PC-3 (cell line): ENCODE results near the gene DNMT3L. TPM values are rescaled to one million over a fixed set of nuclear protein-coding genes. Genes with fewer than 3 reads are reported as not detected.

ENCODE experiments used
- ATAC-seq: fragments of 200-7000 bp; cut with Tn5 transposase; 2 replicates; pipeline ENCODE4 v1.9.1; 2020; ENCODE audit warnings: mild to moderate bottlenecking, moderate library complexity
- BruUV-seq: library from RNA; stranded (reverse); fragments of 400-500 nt; replicated peaks from 2 replicates; lab custom pipeline; 2021; lab: Mats Ljungman, UMichigan
- CTCF ChIA-PET: fragments of 300-600 bp; sonication (Branson Sonifier 250); formaldehyde crosslinking; loops from one replicate; lab custom pipeline; 2022; ENCODE audit warnings: antibody characterized with exemption; lab: Charles Lee
- POLR2A ChIA-PET: fragments of 300-600 bp; sonication (Branson Sonifier 250); formaldehyde crosslinking; loops from one replicate; lab custom pipeline; 2022; ENCODE audit warnings: antibody characterized with exemption; ENCODE audit not compliant: unreplicated experiment; lab: Charles Lee
- DNase-seq: peaks from one replicate; pipeline ENCODE4 v3.0.0-alpha.2; 2015
- H2AFZ ChIP-seq: fragments of 300-600 bp; sonication (generic); 2 replicates; pipeline ENCODE4 v1.6.0; 2016; ENCODE audit warnings: antibody characterized with exemption, low read length
- H3F3A ChIP-seq: fragments of 300-600 bp; sonication (generic); one replicate; pipeline ENCODE4 v1.6.0; 2017; ENCODE audit warnings: antibody characterized with exemption, low read length, control low read depth, mild to moderate bottlenecking; ENCODE audit not compliant: unreplicated experiment
- H3K27ac ChIP-seq: fragments of 300-600 bp; sonication (generic); 2 replicates; pipeline ENCODE4 v1.5.1; 2016; ENCODE audit warnings: mild to moderate bottlenecking, low read length
- H3K27me3 ChIP-seq: fragments of 300-600 bp; sonication (generic); 2 replicates; pipeline ENCODE4 v1.6.1; 2016; ENCODE audit warnings: low read length, mixed read lengths
- H3K36me3 ChIP-seq: fragments of 300-600 bp; sonication (generic); 2 replicates; pipeline ENCODE4 v1.6.1; 2016; ENCODE audit warnings: low read depth, mixed run types, low read length, mixed read lengths
- H3K4me1 ChIP-seq: fragments of 300-600 bp; sonication (generic); 2 replicates; pipeline ENCODE4 v1.5.1; 2016; ENCODE audit warnings: low read length; ENCODE audit not compliant: insufficient read depth
- H3K4me2 ChIP-seq: fragments of 300-600 bp; sonication (generic); 2 replicates; pipeline ENCODE4 v1.6.0; 2016; ENCODE audit warnings: low read length
- H3K4me3 ChIP-seq: fragments of 300-600 bp; sonication (generic); 2 replicates; pipeline ENCODE4 v1.5.1; 2016; ENCODE audit warnings: mild to moderate bottlenecking, low read length, mixed read lengths
- H3K79me2 ChIP-seq: fragments of 300-600 bp; sonication (generic); 2 replicates; pipeline ENCODE4 v1.6.1; 2017; ENCODE audit warnings: low read length, mixed read lengths
- H3K9ac ChIP-seq: fragments of 300-600 bp; sonication (generic); 2 replicates; pipeline ENCODE4 v1.6.0; 2016; ENCODE audit warnings: mild to moderate bottlenecking, low read length
- H3K9me2 ChIP-seq: fragments of 300-600 bp; sonication (generic); replicated peaks from 2 replicates; pipeline ENCODE4 v1.6.1; 2016; ENCODE audit warnings: mixed run types, low read length, mixed read lengths
- H3K9me3 ChIP-seq: fragments of 300-600 bp; sonication (generic); 2 replicates; pipeline ENCODE4 v1.6.1; 2016; ENCODE audit warnings: low read length, mixed read lengths
- H4K20me1 ChIP-seq: fragments of 300-600 bp; sonication (generic); 2 replicates; pipeline ENCODE4 v1.6.1; 2016; ENCODE audit warnings: low read length, mixed read lengths
- CTCF ChIP-seq: fragments of 300-600 bp; sonication (generic); conservative IDR thresholded peaks from 2 replicates; pipeline ENCODE4 v1.5.1; 2017; ENCODE audit warnings: antibody characterized with exemption, low read depth, mild to moderate bottlenecking, low read length
- EZH2 ChIP-seq: fragments of 300-600 bp; sonication (generic); IDR thresholded peaks from one replicate; pipeline ENCODE4 v1.6.1; 2017; ENCODE audit warnings: antibody characterized with exemption, mild to moderate bottlenecking, low read length; ENCODE audit not compliant: unreplicated experiment
- EZH2phosphoT487 ChIP-seq: fragments of 300-600 bp; sonication (generic); IDR thresholded peaks from 2 replicates; pipeline ENCODE4 v1.6.1; 2018; ENCODE audit warnings: mild to moderate bottlenecking, antibody characterized with exemption, low read length, borderline replicate concordance
- intact Hi-C: fragments of 100-400 bp; cut with micrococcal nuclease; formaldehyde crosslinking; loops from 2 replicates; pipeline ENCODE4 v1.9.0; 2023
- total RNA-seq: library from RNA; depleted of rRNA; stranded (reverse); fragments of >200 nt; gene quantifications from 2 replicates; pipeline ENCODE4 v1.2.3, GENCODE V29; 2014

Gene DNMT3L
- total RNA-seq, 1 experiment from 2014 or later: not detected

GRCh38 chr21:44304011-44304616 is 42.4 kb upstream of the DNMT3L start:
- H3K79me2 ChIP-seq: peaks cover 62% of the 10 kb centered on the region

GRCh38 chr21:44303490-44303981 is 41.8 kb upstream of the DNMT3L start:
- intact Hi-C loops: no loop called here
- no peak for DNase-seq
- Histone ChIP-seq H3K4me2 (no peak overlapping the region), H3K36me3 (peaks cover 10% of the 10 kb centered on the region), H2AFZ (no peak overlapping the region), H3K4me1 (peaks cover 28% of the 10 kb centered on the region), H3K4me3 (no peak overlapping the region), H3K9me2 (no peaks in the 10 kb centered on the region), H3K9ac (no peak overlapping the region), H3K27me3 (no peaks in the 10 kb centered on the region), H3K27ac (no peak overlapping the region), H3K9me3 (no peaks in the 10 kb centered on the region), H3F3A (no peaks in the 10 kb centered on the region), H3K79me2 (peaks cover 62% of the 10 kb centered on the region), H4K20me1 (peaks cover 32% of the 10 kb centered on the region)
- ChIA-PET CTCF (no interaction called here), POLR2A (no interaction called here)
- TF ChIP-seq EZH2 (no peak), EZH2phosphoT487 (no peak), CTCF (no peak)
- no TSS peak for BruUV-seq
- no peak for ATAC-seq

More at GRCh38 chr21:44304011-44304616, 42.4 kb upstream of the DNMT3L start:
- ATAC-seq (no peak), DNase-seq (no peak)
- Histone ChIP-seq H3K9me2 (no peaks in the 10 kb centered on the region), H3K36me3 (peaks cover 10% of the 10 kb centered on the region), H3K27ac (no peak overlapping the region), H3K4me1 (peaks cover 26% of the 10 kb centered on the region), H3K9ac (no peak overlapping the region), H3K4me3 (no peak overlapping the region), H4K20me1 (peaks cover 32% of the 10 kb centered on the region), H3K27me3 (no peaks in the 10 kb centered on the region), H3K4me2 (no peak overlapping the region), H3K9me3 (no peaks in the 10 kb centered on the region), H2AFZ (no peak overlapping the region), H3F3A (no peaks in the 10 kb centered on the region)
- ChIA-PET POLR2A (no interaction called here), CTCF (no interaction called here)
- TF ChIP-seq EZH2phosphoT487 (no peak), EZH2 (no peak), CTCF (no peak)
- intact Hi-C loops: no loop called here
- BruUV-seq: no TSS peak
